PFSK-1 (cell line): ENCODE results near the gene STAC3.

Source experiments
- FOXP2 ChIP-seq: optimal IDR thresholded peaks from 2 replicates; pipeline ENCODE3; 2011; ENCODE audit warnings: borderline replicate concordance, control low read depth, inconsistent platforms; ENCODE audit not compliant: insufficient read depth; ENCODE audit errors: extremely low read length, extremely low read depth
- POLR2AphosphoS5 ChIP-seq: IDR thresholded peaks from 2 replicates; pipeline ENCODE4 v1.6.1; 2012; ENCODE audit warnings: low read depth, mild to moderate bottlenecking, control low read depth, low read length, moderate library complexity
- SIN3A ChIP-seq: IDR thresholded peaks from 2 replicates; pipeline ENCODE4 v1.6.1; 2012; ENCODE audit warnings: mild to moderate bottlenecking, low read length, moderate library complexity, borderline replicate concordance; ENCODE audit not compliant: insufficient read depth
- TAF1 ChIP-seq: IDR thresholded peaks from 2 replicates; pipeline ENCODE4 v1.6.1; 2012; ENCODE audit warnings: low read length, control low read depth, borderline replicate concordance; ENCODE audit not compliant: insufficient read depth
- TF ChIP-seq, protein P1 (sequence below), 2 experiments: IDR thresholded peaks; 2 replicates each; pipeline versions ENCODE4 v1.6.1 to v1.8.0; 2011 to 2012; ENCODE audit warnings: low read depth in 2 of 2, low read length in 2 of 2, control low read depth in 1 of 2, inconsistent platforms in 1 of 2, mild to moderate bottlenecking in 1 of 2, moderate library complexity in 1 of 2; ENCODE audit not compliant: insufficient read depth in 1 of 2

The STAC3 gene

DNA sequence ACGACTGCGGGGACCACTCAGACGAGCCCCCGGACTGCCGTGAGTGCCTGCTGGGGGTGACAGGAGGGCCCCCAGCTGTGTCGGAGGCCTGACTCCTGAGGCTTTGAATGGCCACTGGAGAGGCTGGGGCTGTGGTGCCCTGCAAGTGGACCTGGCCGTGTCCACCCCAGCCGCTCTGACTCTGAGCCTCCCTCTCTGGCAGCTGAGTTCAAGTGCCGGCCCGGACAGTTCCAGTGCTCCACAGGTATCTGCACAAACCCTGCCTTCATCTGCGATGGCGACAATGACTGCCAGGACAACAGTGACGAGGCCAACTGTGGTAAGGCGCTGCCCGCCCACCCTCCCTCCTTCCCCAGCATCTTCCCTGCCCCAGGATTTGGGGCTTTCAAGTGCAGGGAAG, 50.5 kb downstream of the STAC3 start:
- no peak for TF ChIP-seq POLR2AphosphoS5
- TF ChIP-seq, protein P1, sequence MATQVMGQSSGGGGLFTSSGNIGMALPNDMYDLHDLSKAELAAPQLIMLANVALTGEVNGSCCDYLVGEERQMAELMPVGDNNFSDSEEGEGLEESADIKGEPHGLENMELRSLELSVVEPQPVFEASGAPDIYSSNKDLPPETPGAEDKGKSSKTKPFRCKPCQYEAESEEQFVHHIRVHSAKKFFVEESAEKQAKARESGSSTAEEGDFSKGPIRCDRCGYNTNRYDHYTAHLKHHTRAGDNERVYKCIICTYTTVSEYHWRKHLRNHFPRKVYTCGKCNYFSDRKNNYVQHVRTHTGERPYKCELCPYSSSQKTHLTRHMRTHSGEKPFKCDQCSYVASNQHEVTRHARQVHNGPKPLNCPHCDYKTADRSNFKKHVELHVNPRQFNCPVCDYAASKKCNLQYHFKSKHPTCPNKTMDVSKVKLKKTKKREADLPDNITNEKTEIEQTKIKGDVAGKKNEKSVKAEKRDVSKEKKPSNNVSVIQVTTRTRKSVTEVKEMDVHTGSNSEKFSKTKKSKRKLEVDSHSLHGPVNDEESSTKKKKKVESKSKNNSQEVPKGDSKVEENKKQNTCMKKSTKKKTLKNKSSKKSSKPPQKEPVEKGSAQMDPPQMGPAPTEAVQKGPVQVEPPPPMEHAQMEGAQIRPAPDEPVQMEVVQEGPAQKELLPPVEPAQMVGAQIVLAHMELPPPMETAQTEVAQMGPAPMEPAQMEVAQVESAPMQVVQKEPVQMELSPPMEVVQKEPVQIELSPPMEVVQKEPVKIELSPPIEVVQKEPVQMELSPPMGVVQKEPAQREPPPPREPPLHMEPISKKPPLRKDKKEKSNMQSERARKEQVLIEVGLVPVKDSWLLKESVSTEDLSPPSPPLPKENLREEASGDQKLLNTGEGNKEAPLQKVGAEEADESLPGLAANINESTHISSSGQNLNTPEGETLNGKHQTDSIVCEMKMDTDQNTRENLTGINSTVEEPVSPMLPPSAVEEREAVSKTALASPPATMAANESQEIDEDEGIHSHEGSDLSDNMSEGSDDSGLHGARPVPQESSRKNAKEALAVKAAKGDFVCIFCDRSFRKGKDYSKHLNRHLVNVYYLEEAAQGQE (IDR thresholded peaks at IDR 0.05; ENCODE audit: insufficient read depth in 1 of 2, low read depth in 2 of 2, low read length in 2 of 2): no peak
- TF ChIP-seq FOXP2: no peak
- no peak for TF ChIP-seq SIN3A
- no peak for TF ChIP-seq TAF1

DNA sequence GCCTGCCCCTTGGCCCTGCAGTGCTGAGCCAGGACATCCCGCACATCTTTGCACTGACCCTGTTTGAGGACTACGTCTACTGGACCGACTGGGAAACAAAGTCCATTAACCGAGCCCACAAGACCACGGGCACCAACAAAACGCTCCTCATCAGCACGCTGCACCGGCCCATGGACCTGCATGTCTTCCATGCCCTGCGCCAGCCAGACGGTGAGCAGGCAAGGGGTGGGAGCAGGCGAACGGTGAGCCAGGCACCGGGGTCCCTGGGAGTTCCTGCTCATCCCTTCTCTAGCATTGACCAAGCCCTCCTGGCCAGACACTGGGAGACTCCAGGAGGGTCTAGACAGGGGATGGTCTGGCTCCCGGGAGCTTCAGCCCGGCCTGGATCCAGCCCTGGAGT, 51.8 kb downstream of the STAC3 start:
- TF ChIP-seq, protein P1 (IDR thresholded peaks at IDR 0.05; ENCODE audit: insufficient read depth in 1 of 2, low read depth in 2 of 2, low read length in 2 of 2): no peak
- TF ChIP-seq POLR2AphosphoS5: no peak
- TF ChIP-seq TAF1: no peak
- TF ChIP-seq SIN3A: no peak
- no peak for TF ChIP-seq FOXP2

DNA sequence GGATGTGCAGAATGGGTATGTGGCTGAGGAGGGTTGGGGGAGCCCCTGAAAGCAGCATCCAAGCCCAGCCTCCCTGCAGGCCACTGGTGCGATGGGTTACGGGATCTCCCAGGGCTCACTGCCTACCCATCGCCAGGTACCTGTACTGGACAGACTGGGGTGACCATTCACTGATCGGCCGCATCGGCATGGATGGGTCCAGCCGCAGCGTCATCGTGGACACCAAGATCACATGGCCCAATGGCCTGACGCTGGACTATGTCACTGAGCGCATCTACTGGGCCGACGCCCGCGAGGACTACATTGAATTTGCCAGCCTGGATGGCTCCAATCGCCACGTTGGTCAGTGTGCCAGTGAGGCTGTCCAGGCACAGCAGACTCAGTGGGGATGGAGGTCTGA, 52.7 kb downstream of the STAC3 start:
- TF ChIP-seq SIN3A: no peak
- no peak for TF ChIP-seq POLR2AphosphoS5
- TF ChIP-seq FOXP2: no peak
- TF ChIP-seq TAF1: no peak

DNA sequence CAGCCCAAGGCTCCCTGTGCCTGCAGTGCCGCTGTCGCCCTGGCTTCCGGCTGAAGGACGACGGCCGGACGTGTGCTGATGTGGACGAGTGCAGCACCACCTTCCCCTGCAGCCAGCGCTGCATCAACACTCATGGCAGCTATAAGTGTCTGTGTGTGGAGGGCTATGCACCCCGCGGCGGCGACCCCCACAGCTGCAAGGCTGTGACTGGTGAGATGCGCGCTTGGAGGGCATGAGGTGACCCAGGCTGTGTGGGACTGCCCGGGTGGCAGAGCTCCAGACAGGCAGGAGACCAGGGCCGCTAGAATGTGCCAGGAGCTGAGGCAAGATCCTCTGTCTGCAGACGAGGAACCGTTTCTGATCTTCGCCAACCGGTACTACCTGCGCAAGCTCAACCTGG, 54.0 kb downstream of the STAC3 start:
- TF ChIP-seq FOXP2: no peak
- no peak for TF ChIP-seq SIN3A
- TF ChIP-seq TAF1: no peak
- TF ChIP-seq, protein P1 (IDR thresholded peaks at IDR 0.05; ENCODE audit: insufficient read depth in 1 of 2, low read depth in 2 of 2, low read length in 2 of 2): no peak
- no peak for TF ChIP-seq POLR2AphosphoS5

DNA sequence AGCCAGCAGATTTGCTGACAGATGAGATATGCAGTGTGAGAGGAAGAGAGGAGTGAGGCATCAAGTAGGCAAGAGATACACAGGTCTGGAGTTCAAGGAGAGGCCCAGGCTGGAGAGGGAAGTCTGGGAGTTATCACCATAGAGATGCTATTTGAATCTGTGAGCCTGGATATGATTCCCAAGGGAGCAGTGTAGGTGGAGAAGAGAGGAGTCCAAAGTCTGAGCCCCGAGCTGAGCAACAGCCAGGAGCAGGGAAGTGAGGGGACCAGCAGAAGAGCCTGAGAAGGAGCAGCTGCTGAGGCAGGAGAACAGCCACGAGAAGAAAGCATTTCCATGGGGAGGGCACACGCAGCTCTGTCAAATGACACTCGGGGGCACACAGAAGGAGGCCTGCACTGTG, 54.5 kb downstream of the STAC3 start:
- no peak for TF ChIP-seq SIN3A
- TF ChIP-seq POLR2AphosphoS5: no peak
- TF ChIP-seq, protein P1 (IDR thresholded peaks at IDR 0.05; ENCODE audit: insufficient read depth in 1 of 2, low read depth in 2 of 2, low read length in 2 of 2): no peak
- no peak for TF ChIP-seq TAF1
- TF ChIP-seq FOXP2: no peak
